RWPE2 (cell line): ENCODE measurements around the gene CCDC201.

ENCODE experiments used
- ATAC-seq: fragments of 200-7000 bp; cut with Tn5 transposase; 3 replicates; pipeline ENCODE4 v1.9.1; 2021; ENCODE audit warnings: low read depth
- DNase-seq: peaks from one replicate; pipeline ENCODE4 v3.0.0-alpha.2; 2020; ENCODE audit warnings: low spot score
- H3K27ac ChIP-seq: fragments of 450-650 bp; 2 replicates; pipeline ENCODE4 v1.5.1; 2017; ENCODE audit warnings: mild to moderate bottlenecking; ENCODE audit not compliant: poor library complexity, severe bottlenecking
- H3K27me3 ChIP-seq: fragments of 250-450 bp; sonication (Bioruptor Pico); 2 replicates; pipeline ENCODE4 v1.5.1; 2021; ENCODE audit warnings: mild to moderate bottlenecking, moderate library complexity; ENCODE audit not compliant: insufficient read depth, poor library complexity, severe bottlenecking
- H3K36me3 ChIP-seq: fragments of 250-450 bp; sonication (Bioruptor Pico); 2 replicates; pipeline ENCODE4 v1.5.1; 2020; ENCODE audit warnings: low read depth, mild to moderate bottlenecking, moderate library complexity
- H3K4me1 ChIP-seq: fragments of 250-450 bp; sonication (Bioruptor Pico); 2 replicates; pipeline ENCODE4 v1.5.1; 2021; ENCODE audit warnings: mild to moderate bottlenecking, moderate library complexity; ENCODE audit not compliant: insufficient read depth, poor library complexity, severe bottlenecking
- H3K4me3 ChIP-seq: fragments of 250-450 bp; sonication (Bioruptor Pico); 2 replicates; pipeline ENCODE4 v1.5.1; 2021; ENCODE audit warnings: mild to moderate bottlenecking, moderate library complexity; ENCODE audit not compliant: severe bottlenecking
- H3K9me3 ChIP-seq: fragments of 250-450 bp; sonication (Bioruptor Pico); 2 replicates; pipeline ENCODE4 v1.5.1; 2021; ENCODE audit warnings: mild to moderate bottlenecking, moderate library complexity; ENCODE audit not compliant: severe bottlenecking
- CTCF ChIP-seq: fragments of 450-650 bp; IDR thresholded peaks from one replicate; pipeline ENCODE4 v1.5.1; 2017; ENCODE audit warnings: mild to moderate bottlenecking, moderate library complexity; ENCODE audit not compliant: poor library complexity, severe bottlenecking

The CCDC201 gene

GRCh38 chr7:45919993-45920459 is 47.1 kb upstream of the CCDC201 start:
- DNase-seq (no peak), ATAC-seq (no peak)
- peaks cover 15% of the 10 kb centered on the region for H3K4me1 ChIP-seq
- no peaks in the 10 kb centered on the region for H3K9me3 ChIP-seq
- TF ChIP-seq CTCF = no peak
- peak overlapping the region; percentile 46 for H3K4me3 ChIP-seq
- no peaks in the 10 kb centered on the region for H3K36me3 ChIP-seq
- H3K27me3 ChIP-seq = peaks cover 49% of the 10 kb centered on the region
- no peak overlapping the region for H3K27ac ChIP-seq

DNA sequence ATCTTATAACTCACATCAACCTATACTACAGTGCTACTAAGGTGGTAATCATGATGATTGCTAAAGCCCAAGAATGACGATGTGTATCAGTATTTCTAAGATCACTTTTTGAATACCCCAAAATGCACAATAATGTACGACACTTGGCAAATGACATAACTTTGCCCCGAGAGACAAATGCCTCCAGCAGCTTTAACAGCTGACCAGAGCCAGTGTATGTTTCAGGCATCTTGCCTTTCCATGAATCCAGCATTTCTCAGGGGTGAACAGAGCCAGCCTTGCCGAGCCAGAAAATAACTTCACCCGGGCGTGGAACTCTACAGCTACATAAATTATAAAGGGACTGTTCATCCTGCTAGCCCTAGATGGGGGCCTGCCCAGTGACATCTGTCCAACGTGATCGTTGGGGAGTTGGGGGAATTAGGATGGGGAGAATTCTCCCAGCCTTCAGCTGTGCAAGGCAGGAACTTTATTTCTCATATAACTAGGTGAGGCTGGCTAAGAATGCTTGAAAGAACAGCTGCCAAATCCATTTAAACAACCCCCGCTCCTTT is 46.4 kb upstream of the CCDC201 start:
- H3K9me3 ChIP-seq = no peaks in the 10 kb centered on the region
- no peak overlapping the region for H3K4me3 ChIP-seq
- no peaks in the 10 kb centered on the region for H3K36me3 ChIP-seq
- TF ChIP-seq CTCF = no peak
- ATAC-seq (no peak), DNase-seq (no peak)
- peaks cover 15% of the 10 kb centered on the region for H3K4me1 ChIP-seq
- no peak overlapping the region for H3K27ac ChIP-seq
- peaks cover 49% of the 10 kb centered on the region for H3K27me3 ChIP-seq

DNA sequence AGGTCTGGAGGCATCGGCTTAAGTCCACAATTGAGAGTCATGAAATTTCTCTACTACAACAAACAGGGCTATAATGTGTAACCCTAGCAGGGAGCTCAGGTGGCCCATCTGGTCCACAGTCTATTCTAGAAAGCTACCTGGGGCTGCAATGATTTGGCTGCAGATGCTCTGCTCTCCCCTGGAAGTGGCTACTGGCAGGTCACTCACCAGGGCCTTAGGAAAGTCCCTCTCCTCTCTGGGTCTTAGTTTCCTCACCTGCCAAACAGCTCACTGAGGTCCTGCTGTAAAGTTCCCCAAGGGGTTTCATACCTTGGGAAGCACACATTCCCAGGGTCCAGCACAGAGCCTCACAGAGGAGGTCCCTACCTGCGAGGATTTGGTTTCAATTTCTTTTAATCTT is 45.7 kb upstream of the CCDC201 start:
- Histone ChIP-seq H3K27me3 (peaks cover 49% of the 10 kb centered on the region), H3K4me1 (peaks cover 11% of the 10 kb centered on the region), H3K9me3 (no peaks in the 10 kb centered on the region), H3K27ac (no peak overlapping the region), H3K4me3 (no peak overlapping the region), H3K36me3 (no peaks in the 10 kb centered on the region)
- no peak for TF ChIP-seq CTCF
- no peak for ATAC-seq
- DNase-seq = no peak

DNA sequence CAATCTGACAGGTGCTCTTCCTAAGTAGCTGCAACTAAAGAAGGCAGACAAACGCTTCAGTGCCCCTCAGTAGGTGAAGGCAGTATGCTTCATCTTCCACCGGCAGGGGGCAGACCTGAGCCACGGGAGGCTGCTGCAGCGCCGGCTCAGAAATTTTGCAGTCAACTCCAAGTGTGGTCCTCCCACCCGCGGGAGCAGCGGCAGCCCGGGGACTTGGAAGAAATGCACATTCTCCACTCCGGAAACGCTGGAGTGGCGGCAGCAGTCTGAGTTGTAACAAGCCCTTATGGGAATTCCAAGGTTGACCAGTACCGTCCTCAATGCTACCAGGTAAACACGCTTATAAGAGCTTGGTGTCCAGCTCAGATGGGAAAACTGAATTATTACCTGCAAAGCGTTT is 44.8 kb upstream of the CCDC201 start:
- H3K27ac ChIP-seq = no peak overlapping the region
- no peak overlapping the region for H3K4me3 ChIP-seq
- ATAC-seq (peak; percentile 20; the same call in 1 of the 3 replicates), DNase-seq (no peak)
- H3K9me3 ChIP-seq = no peaks in the 10 kb centered on the region
- peak; percentile 93 for TF ChIP-seq CTCF
- H3K36me3 ChIP-seq = no peaks in the 10 kb centered on the region
- peaks cover 45% of the 10 kb centered on the region for H3K27me3 ChIP-seq
- peaks cover 8% of the 10 kb centered on the region for H3K4me1 ChIP-seq

DNA sequence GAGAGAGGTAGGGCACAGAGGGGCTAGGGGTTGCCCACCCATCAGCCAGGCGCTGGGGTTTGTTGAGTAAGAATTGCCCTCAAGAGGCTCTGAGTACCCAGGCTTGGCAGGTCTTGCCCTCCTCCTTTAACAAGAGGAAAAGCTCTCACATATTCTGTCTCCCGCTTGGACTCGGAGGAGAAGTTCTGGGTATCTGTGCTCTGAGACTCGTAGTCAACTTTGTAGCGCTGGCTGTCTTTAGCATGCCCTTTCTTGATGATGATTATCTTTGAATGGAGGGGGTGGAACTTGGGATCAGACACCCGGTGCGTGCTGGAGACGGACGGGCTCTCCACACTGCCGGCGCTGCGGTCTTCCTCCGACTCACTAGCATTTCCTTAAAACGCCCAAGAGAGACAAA is 44.2 kb upstream of the CCDC201 start:
- H3K4me1 ChIP-seq = peaks cover 7% of the 10 kb centered on the region
- ATAC-seq (no peak), DNase-seq (no peak)
- no peak overlapping the region for H3K27ac ChIP-seq
- no peaks in the 10 kb centered on the region for H3K36me3 ChIP-seq
- no peak overlapping the region for H3K4me3 ChIP-seq
- no peaks in the 10 kb centered on the region for H3K9me3 ChIP-seq
- no peak for TF ChIP-seq CTCF
- peaks cover 39% of the 10 kb centered on the region for H3K27me3 ChIP-seq
